SK-N-SH treated with all-trans-retinoic acid at 6 μM for 48 hours (cell line): Measurements from ENCODE around the gene COL6A3.

Experiments
- CSDC2 ChIP-seq: fragments of 250-450 bp; sonication (Bioruptor Pico); IDR thresholded peaks from 2 replicates; pipeline ENCODE4 v1.5.0; 2020; ENCODE audit warnings: mild to moderate bottlenecking, moderate library complexity
- ESRRG ChIP-seq: fragments of 250-450 bp; sonication (Bioruptor Pico); IDR thresholded peaks from 2 replicates; pipeline ENCODE4 v1.6.1; 2021; ENCODE audit warnings: mild to moderate bottlenecking
- GLIS3 ChIP-seq: fragments of 250-450 bp; sonication (Bioruptor Pico); IDR thresholded peaks from 2 replicates; pipeline ENCODE4 v1.5.0; 2020; ENCODE audit warnings: mild to moderate bottlenecking, moderate library complexity
- OSR1 ChIP-seq: fragments of 250-450 bp; sonication (Bioruptor Pico); IDR thresholded peaks from 2 replicates; pipeline ENCODE4 v1.8.0; 2022; ENCODE audit warnings: moderate library complexity, mild to moderate bottlenecking, inconsistent platforms
- POU6F1 ChIP-seq: fragments of 250-450 bp; sonication (Bioruptor Pico); IDR thresholded peaks from 2 replicates; pipeline ENCODE4 v1.8.0; 2021; ENCODE audit warnings: low read depth, mild to moderate bottlenecking, moderate library complexity, borderline replicate concordance
- TCF4 ChIP-seq: fragments of 250-450 bp; sonication (Bioruptor Pico); IDR thresholded peaks from 2 replicates; pipeline ENCODE4 v1.8.0; 2021; ENCODE audit warnings: mild to moderate bottlenecking, moderate library complexity, borderline replicate concordance
- ZNF8 ChIP-seq: fragments of 450-650 bp; formaldehyde crosslinking; IDR thresholded peaks from 2 replicates; pipeline ENCODE4 v1.5.0; 2020; ENCODE audit warnings: mild to moderate bottlenecking, moderate library complexity

- TF ChIP-seq TCF4 (CRISPR knock-in tag) (no peak), ESRRG (CRISPR knock-in tag) (no peak), CSDC2 (CRISPR knock-in tag) (no peak), OSR1 (CRISPR knock-in tag) (no peak), POU6F1 (CRISPR knock-in tag) (no peak), ZNF8 (CRISPR knock-in tag) (no peak), GLIS3 (CRISPR knock-in tag) (no peak)
These were observed 133.0 kb downstream of the COL6A3 start for GRCh38 chr2:237280939-237281338.
